SHP77 (cell line): ENCODE results near the gene SLC35B3.
"Not testable (repeated sequence)": the region's sequence is repeated elsewhere in the genome, so short reads cannot be mapped to it uniquely, and the experiment has no call there.

Experiments
- DNase-seq, 2 experiments: peaks; one replicate each; lab custom pipeline; 2025; lab: John Stamatoyannopoulos, UW

Gene SLC35B3

DNA sequence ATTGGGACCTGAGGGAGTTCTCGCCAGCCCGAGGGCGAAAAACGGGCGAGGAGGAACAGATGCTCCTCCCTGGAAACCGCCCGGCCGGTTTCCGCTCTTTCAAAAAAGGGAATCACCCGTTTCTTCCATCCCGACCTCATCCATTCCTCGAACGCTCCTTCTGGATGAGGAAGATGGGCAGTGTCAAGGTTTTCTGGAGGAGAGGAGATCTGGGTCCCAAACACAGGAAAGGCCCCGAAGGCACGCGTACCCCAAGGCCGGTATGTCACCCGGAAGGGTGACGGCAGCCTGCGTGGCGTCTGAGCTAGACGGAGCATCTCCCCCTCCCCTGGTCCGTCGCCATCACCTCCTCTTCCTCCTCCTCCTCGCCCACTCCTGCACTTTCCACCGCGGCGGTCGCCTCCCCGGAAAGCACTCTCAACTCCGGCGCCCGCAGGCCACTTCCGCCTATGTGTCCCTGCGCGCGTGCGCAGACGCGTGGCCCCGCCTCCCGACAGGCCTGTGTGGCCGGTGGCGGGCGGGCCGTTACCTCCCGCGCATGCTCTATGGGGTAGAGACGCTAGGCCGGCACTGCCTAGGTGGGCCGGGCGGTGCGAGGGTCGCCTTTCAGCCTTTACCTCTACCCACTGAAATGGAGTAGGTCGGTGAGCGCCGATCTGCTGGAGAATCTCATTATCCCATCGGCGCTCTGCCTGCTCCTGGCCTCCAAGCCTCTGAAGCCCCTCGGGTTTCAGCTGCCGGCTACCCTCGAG lies at the start of gene SLC35B3:
Gene SLC35B3, minus strand, starts transcription at position 453 of the 752 bp plus-strand sequence.
- peak; percentile 85 to 97 for DNase-seq

DNA sequence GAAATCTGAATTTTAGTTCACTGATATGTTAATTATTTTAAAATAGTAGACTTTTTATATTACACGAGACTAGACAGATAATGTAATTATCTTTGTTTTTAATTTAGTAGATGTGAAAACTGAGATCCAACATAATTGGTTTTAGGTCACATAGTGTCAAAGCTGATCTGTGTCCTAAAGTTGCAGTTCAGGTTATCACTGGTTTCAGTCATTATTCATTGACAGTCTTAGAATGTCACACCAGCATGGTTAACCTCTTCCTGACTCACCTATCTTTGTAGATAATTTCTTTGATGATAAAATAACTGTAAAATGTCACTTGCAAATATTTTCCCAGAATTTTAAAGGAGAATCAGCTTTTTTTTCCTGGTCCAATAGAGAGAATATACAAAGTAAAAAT lies 48.3 kb upstream of the SLC35B3 start:
- DNase-seq: no peak

- peak in 1 of 2 experiments; percentile 2 for DNase-seq
Observed at GRCh38 chr6:8481727-8482126, 46.4 kb upstream of the SLC35B3 start.

GRCh38 chr6:8478418-8478817 lies 43.1 kb upstream of the SLC35B3 start:
- DNase-seq: no peak

DNA sequence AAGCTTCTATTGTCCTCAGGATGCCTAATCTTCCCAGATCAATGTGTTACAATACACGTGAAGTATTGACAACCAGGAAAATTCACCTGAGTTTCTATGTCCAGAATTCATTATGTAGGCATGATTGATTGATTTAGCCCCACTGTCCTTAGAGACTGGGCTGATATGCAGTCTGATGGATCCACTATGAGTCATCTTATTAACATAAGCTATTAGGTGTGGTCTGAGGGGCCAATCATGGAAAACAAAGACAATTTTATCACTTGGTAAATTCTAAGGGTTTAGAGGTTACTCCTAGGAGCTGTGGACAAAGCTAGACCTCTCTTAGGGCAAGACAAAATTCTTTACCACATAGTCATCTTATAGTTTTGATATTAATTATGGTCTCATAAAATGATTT lies 41.3 kb upstream of the SLC35B3 start:
- no peak for DNase-seq

DNA sequence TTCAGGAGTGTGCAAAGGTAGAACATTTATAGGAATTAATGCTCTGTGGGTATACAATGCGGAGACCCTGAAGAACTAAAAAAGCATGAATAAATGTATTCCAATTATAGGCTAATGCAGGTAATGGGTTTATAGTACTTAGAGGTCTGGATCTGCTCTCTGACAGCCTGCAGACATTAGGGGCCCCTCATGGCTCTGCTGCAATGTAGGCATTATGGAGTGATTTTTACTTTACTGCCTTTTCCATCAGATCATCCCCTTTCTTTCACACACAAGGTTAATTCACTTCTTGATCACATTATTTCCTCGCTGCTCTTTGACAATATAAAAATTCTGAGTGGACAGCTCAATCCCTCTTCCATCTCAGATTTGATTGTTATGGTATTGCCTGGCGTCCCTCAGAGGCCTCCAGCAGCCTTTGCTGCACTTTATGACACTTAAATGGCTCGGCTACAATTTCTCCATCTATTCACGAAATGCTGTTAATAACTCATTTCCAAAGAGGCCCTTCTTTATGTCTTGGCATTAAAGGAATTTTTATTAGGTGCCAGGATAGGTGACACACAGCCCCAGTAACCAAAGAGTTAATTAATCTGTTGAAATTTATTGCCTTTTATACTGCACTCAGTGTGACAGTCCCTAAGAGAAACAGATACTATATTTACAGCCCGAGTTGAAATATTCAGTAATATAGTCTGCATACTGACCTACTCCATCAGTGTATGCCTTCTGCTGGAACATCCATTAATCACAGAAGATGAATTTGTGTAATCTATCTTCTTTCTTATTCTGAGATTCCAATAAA lies 33.4 kb upstream of the SLC35B3 start:
- no peak for DNase-seq

- DNase-seq: no peak
Observed at GRCh38 chr6:8462694-8463093, 27.3 kb upstream of the SLC35B3 start.

DNA sequence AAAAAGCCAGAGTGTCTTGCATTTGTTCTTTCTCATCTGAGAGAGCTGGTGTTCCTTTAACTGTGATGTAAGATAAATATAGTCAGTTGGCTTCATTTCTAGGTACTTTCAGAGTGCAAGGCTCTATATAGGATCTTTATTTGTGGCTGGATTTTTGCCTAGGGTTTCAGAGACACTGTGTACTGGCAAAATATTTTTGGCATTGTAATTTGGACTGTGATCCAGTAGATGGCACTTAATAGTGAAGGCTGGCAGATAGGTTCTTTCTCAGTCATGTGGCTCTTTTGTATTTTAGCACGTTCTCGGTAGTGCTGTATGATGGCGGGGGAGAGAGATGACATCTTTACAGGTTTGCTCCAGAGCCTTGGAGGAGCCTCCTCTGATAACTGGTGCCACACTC lies 26.8 kb upstream of the SLC35B3 start:
- no peak for DNase-seq

GRCh38 chr6:8446391-8446790 lies 11.0 kb upstream of the SLC35B3 start:
- DNase-seq: no peak

DNA sequence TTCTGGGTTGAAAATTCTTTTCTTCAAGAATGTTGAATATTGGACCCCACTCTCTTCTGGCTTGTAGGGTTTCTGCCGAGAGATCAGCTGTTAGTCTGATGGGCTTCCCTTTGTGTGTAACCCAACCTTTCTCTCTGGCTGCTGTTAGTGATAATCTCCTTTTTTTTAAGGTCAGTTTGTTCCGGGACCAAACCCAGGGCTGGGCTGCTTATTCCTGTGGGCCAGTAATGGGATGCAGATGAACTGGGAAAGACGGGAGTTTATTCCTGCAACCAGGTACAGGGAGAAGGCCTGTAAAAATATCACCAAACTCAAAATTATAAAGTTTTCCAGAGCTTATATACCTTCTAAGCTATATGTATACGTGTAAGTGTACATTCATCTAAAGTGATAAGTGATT lies 10.6 kb upstream of the SLC35B3 start:
- DNase-seq: not testable (repeated sequence)

DNA sequence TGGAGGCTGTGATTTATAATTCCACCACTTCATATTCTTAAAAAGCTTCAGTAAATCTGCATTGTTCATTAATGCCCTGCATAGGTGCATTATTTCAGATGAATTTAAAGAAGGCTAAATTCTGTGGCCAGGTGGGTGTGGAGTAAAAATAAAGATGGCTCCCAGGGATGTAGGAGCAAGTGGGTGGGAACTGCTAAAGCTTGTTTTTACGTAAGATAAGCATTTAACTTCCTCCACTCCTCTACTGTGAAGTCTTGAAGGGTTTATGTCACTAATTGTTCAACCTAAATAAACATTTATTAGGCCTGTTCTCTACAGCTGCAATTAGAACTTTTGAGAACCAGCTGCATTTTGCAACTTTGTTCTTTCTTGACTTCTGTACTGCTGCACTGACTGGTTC lies 6.8 kb upstream of the SLC35B3 start:
- no peak for DNase-seq

DNA sequence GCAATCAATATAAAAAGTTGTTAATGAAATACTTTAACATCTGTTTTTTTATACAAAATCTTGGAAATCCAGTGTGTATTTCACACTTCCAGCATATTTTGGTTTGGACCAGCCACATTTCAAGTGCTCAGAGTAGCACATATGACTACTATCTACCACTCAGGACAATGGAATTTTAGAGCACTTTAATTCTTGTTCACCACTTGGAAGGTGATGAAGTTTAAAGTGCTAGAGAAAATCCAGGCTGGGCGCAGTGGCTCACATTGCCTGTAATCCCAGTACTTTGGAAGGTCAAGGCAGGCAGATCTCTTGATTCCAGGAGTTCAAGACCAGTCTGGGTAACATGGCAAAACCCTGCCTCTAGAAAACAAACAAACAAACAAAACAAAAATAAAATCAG lies 6.1 kb upstream of the SLC35B3 start:
- DNase-seq: no peak

- no peak for DNase-seq
Observed at GRCh38 chr6:8439601-8440268, 4.4 kb upstream of the SLC35B3 start.

DNA sequence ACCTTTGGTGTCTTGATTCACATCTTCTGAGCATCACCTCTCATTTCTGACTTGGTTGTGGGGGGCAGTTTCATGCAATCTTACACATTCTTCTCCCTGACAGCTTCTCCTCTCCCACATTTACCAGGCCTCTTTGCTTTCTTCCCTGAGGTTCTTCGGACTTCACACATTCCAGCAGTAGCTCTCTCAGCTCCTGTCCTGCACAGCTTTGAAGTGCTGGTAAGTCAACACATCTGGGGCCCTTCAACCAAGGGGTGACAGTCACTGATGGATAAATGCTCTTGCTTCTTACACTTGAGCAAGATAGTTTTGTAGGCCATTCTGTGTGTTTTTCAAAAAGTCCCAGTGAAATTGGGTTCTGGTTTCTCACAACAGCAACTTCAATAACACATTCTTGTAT lies 2.5 kb upstream of the SLC35B3 start:
- DNase-seq: no peak

GRCh38 chr6:8436966-8437365 lies 1.6 kb upstream of the SLC35B3 start:
- DNase-seq: no peak

DNA sequence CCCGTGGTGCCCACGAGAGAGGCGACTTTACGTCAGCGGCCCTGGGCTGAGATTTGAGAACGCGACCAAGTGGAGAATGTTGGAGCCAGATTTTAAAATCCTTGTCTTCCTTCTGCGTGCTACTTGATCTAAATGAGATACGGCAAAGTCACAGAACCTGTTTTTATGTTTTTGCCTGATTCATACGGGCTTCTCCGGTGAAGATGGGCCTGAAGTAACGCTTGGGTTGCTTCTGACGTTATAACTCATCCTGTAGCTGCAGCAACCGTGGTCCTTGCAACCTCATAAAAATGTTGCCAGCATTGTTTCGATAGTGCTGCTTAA lies 462 bp upstream of the SLC35B3 start:
- peak in 1 of 2 experiments; percentile 73 for DNase-seq

DNA sequence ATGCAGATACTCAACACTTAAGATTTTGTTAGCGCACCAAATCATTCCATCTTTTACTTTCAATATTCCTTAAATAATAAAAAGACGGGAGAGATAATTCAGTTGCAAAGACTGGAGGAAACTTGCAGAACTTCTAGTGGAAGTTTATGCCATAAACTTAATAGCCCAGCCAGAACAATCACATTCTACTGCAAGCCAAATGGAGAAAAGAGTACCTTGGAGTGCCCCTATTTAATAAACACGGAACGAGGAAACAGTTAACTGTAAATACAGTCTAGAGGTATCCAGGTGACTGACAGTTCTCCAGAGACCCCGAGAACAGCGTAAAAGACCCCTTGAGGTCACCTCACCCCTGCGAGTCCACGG lies 635 bp downstream of the SLC35B3 start:
- no peak for DNase-seq

DNA sequence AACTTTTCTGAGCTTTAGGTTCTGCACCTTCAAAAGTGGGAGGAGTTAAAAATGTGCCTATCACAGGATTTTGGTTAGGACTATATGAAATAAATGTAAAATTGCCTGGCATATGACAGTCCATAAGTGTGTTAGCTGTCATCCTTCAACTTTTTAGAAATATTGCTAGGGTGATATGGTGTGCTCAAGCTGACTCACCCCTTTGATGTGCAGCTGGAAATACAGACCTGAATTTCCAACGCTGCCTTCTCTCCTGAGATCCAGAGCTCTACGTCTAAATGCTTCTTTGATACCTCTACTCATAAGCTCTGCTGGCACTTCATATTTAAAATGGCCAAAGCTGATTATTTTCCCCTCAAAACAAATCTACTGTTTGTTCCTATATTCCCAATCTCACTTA lies 2.7 kb downstream of the SLC35B3 start:
- no peak for DNase-seq

DNA sequence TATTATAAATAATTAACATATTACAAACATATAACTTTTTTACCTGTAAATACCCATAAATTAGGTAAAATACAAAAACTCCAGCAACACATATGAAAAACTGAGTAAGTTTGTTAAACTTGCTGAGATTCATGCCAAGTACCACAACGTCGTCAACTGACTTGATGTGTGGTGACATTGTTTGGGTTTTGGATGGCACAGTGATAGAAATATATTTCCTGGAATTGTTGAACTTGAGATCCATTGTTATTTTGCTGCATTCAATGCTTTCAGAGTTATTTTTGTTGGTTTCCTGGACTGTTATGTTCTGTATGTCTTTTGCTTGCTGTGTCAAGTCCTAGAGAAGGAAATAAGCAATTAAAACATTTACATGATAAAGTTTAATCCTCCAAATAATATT lies 5.5 kb downstream of the SLC35B3 start:
- DNase-seq: no peak

- not testable (repeated sequence) for DNase-seq
Observed at GRCh38 chr6:8426544-8426943, 8.8 kb downstream of the SLC35B3 start.

DNA sequence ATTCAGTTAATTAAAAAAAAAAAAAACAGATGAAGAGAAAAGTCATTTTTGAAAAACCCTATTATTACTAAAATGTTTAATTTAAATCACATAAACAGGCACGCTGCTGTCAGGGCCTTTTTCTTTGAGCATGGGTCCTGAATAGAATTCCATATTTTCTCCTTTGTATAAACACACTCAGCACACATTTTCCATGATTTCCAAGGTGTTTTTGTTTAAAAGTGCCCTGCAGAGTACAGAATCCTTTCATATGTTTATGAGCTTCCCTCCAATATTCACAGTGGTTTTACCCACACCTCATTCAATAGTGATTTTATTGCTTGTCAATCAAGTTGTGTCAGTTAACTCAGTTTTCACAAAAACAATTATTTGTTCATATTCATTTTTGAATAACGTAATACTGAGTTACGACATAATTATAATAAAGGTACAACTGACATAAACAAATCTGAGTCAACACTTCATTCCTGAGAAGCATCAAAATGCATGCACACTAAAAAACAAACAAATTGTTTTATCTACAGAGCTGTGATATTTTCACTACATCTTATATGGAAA lies 15.2 kb downstream of the SLC35B3 start:
- DNase-seq: no peak

DNA sequence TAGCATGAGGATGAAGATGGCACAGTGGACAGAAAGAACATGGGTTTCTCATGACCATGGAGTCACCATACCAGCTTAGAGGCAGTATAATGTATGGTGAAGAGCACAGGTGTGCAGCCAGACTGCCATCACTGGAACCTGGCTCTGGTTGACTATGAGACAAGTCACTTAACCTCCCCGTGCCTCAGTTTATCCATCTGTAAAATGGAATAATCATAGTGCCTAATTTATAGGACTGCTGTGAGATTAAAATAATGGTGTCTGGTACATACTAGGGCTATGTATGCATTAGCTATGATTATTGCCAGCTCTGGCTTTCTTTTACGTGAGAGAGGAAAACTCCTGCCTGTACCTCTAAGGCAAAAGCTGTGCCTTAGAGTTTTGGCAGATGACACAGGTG lies 19.4 kb downstream of the SLC35B3 start:
- no peak for DNase-seq

- no peak for DNase-seq
Observed at GRCh38 chr6:8415280-8415679, 20.1 kb downstream of the SLC35B3 start.
